Chondrocyte (in vitro differentiated cells): ENCODE results near the gene AKAP13. TPM values are rescaled to one million over a fixed set of nuclear protein-coding genes. Genes with fewer than 3 reads are reported as not detected.
A peak's percentile ranks its signal among the peaks of the same experiment; 100 is the strongest.

Experiments
- DNase-seq: peaks from one replicate; pipeline ENCODE4 v3.0.0; 2021; ENCODE audit warnings: mixed read lengths, low spot score
- H3K27ac Mint-ChIP-seq: one replicate; pipeline ENCODE4 v1.8.0; 2021; ENCODE audit warnings: mild to moderate bottlenecking, moderate library complexity, mixed read lengths; ENCODE audit not compliant: unreplicated experiment
- H3K27me3 Mint-ChIP-seq: 2 replicates; pipeline ENCODE4 v1.8.0; 2021; ENCODE audit warnings: low read depth, mixed read lengths
- H3K36me3 Mint-ChIP-seq: 2 replicates; pipeline ENCODE4 v1.8.0; 2021; ENCODE audit warnings: low read depth, mixed read lengths
- H3K4me1 Mint-ChIP-seq: 2 replicates; pipeline ENCODE4 v1.8.0; 2021; ENCODE audit warnings: low read depth, mild to moderate bottlenecking, mixed read lengths
- H3K4me3 Mint-ChIP-seq: one replicate; pipeline ENCODE4 v1.8.0; 2021; ENCODE audit warnings: mild to moderate bottlenecking, moderate library complexity, mixed read lengths; ENCODE audit not compliant: unreplicated experiment
- H3K9me3 Mint-ChIP-seq: 2 replicates; pipeline ENCODE4 v1.8.0; 2021; ENCODE audit warnings: low read depth, mixed read lengths
- CTCF ChIP-seq: fragments of 200-600 bp; sonication (generic); IDR thresholded peaks from 2 replicates; pipeline ENCODE4 v1.5.0; 2021; ENCODE audit warnings: antibody characterized with exemption, mild to moderate bottlenecking, moderate library complexity
- total RNA-seq: library from RNA; stranded (reverse); gene quantifications from 3 replicates; pipeline ENCODE4 v1.2.1, GENCODE V29; 2021

AKAP13 gene
- total RNA-seq, 1 donor from 2014 or later = 80.6 TPM

GRCh38 chr15:85694091-85694490 is 313.7 kb downstream of the AKAP13 start:
- no peak for DNase-seq
- Mint-ChIP-seq H3K27ac (no peak overlapping the region), H3K27me3 (no peaks in the 10 kb centered on the region), H3K9me3 (no peaks in the 10 kb centered on the region), H3K4me1 (peaks cover 26% of the 10 kb centered on the region), H3K4me3 (no peak overlapping the region), H3K36me3 (peaks cover 15% of the 10 kb centered on the region)
- no peak for TF ChIP-seq CTCF

- H3K4me3 Mint-ChIP-seq = no peak overlapping the region
- no peak overlapping the region for H3K27ac Mint-ChIP-seq
- no peaks in the 10 kb centered on the region for H3K27me3 Mint-ChIP-seq
- no peak for DNase-seq
- peaks cover 6% of the 10 kb centered on the region for H3K36me3 Mint-ChIP-seq
- peaks cover 32% of the 10 kb centered on the region for H3K4me1 Mint-ChIP-seq
- no peaks in the 10 kb centered on the region for H3K9me3 Mint-ChIP-seq
- no peak for TF ChIP-seq CTCF
These were observed 320.4 kb downstream of the AKAP13 start for GRCh38 chr15:85700767-85701166.

- Mint-ChIP-seq H3K27ac (peak overlapping the region; percentile 90), H3K9me3 (no peaks in the 10 kb centered on the region), H3K4me3 (no peak overlapping the region), H3K27me3 (no peaks in the 10 kb centered on the region), H3K4me1 (peaks cover 48% of the 10 kb centered on the region), H3K36me3 (peaks cover 8% of the 10 kb centered on the region)
- no peak for TF ChIP-seq CTCF
- DNase-seq = no peak
These were observed 322.1 kb downstream of the AKAP13 start for GRCh38 chr15:85702321-85703101.

- Mint-ChIP-seq H3K27me3 (no peaks in the 10 kb centered on the region), H3K4me1 (peaks cover 63% of the 10 kb centered on the region), H3K27ac (peak overlapping the region; percentile 69), H3K4me3 (no peak overlapping the region), H3K9me3 (no peaks in the 10 kb centered on the region), H3K36me3 (peaks cover 10% of the 10 kb centered on the region)
- TF ChIP-seq CTCF = no peak
- no peak for DNase-seq
These were observed 323.7 kb downstream of the AKAP13 start for GRCh38 chr15:85704066-85704465.

GRCh38 chr15:85704720-85705429 is 324.5 kb downstream of the AKAP13 start:
- Mint-ChIP-seq H3K4me3 (no peak overlapping the region), H3K4me1 (peaks cover 66% of the 10 kb centered on the region), H3K27me3 (no peaks in the 10 kb centered on the region), H3K27ac (peak overlapping the region; percentile 69), H3K36me3 (peaks cover 10% of the 10 kb centered on the region), H3K9me3 (no peaks in the 10 kb centered on the region)
- no peak for DNase-seq
- no peak for TF ChIP-seq CTCF
